ENCODE data around the gene FBXO45. TPM values are rescaled to one million over a fixed set of nuclear protein-coding genes. Genes with fewer than 3 reads are reported as not detected.
A peak's percentile ranks its signal among the peaks of the same experiment; 100 is the strongest.
"Not testable (repeated sequence)": the region's sequence is repeated elsewhere in the genome, so short reads cannot be mapped to it uniquely, and the experiment has no call there.

FBXO45 gene
- total RNA-seq, 1 donor from 2014 or later = 6.4 TPM

- intact Hi-C loops (cut with DNase I) = loop anchor here (1.0 to 5.0 kb wide), 3 partner anchors 42 to 362 kb away; no protein-coding TSS in a partner anchor
These were observed 41.5 kb downstream of the FBXO45 start for GRCh38 chr3:196609805-196610515.

GRCh38 chr3:196611761-196612483, 43.5 kb downstream of the FBXO45 start:
- no peak for DNase-seq (ENCODE audit: low spot score)
- intact Hi-C loops (cut with DNase I) = loop anchor here (2.0 to 5.0 kb wide), 2 partner anchors 21 to 40 kb away; no protein-coding TSS in a partner anchor

More at GRCh38 chr3:196609805-196610515, 41.5 kb downstream of the FBXO45 start:
- DNase-seq (ENCODE audit: low spot score) = no peak

- DNase-seq (ENCODE audit: low spot score); intact Hi-C loops (cut with DNase I): not testable (repeated sequence)
These were observed 46.8 kb downstream of the FBXO45 start for GRCh38 chr3:196615234-196615633.

- no peak for DNase-seq (ENCODE audit: low spot score)
- intact Hi-C loops (cut with DNase I) = no loop called here
These were observed 48.8 kb downstream of the FBXO45 start for GRCh38 chr3:196617256-196617655.

GRCh38 chr3:196619223-196619622, 50.8 kb downstream of the FBXO45 start:
- no peak for DNase-seq (ENCODE audit: low spot score)
- intact Hi-C loops (cut with DNase I) = no loop called here

- DNase-seq (ENCODE audit: low spot score) = not testable (repeated sequence)
These were observed 51.2 kb downstream of the FBXO45 start for GRCh38 chr3:196619627-196620026.

GRCh38 chr3:196620161-196620604, 51.7 kb downstream of the FBXO45 start:
- DNase-seq (ENCODE audit: low spot score) = no peak
- intact Hi-C loops (cut with DNase I) = no loop called here

More at GRCh38 chr3:196619627-196620026, 51.2 kb downstream of the FBXO45 start:
- intact Hi-C loops (cut with DNase I) = not testable (repeated sequence)

GRCh38 chr3:196620684-196621083, 52.2 kb downstream of the FBXO45 start:
- intact Hi-C loops (cut with DNase I) = no loop called here
- no peak for DNase-seq (ENCODE audit: low spot score)

GRCh38 chr3:196621611-196622010, 53.2 kb downstream of the FBXO45 start:
- intact Hi-C loops (cut with DNase I) = no loop called here
- no peak for DNase-seq (ENCODE audit: low spot score)

- no peak for DNase-seq (ENCODE audit: low spot score)
- intact Hi-C loops (cut with DNase I) = no loop called here
These were observed 55.8 kb downstream of the FBXO45 start for GRCh38 chr3:196624067-196624790.

- intact Hi-C loops (cut with DNase I) = no loop called here
- DNase-seq (ENCODE audit: low spot score) = no peak
These were observed 56.4 kb downstream of the FBXO45 start for GRCh38 chr3:196624907-196625306.

GRCh38 chr3:196625331-196625730, 56.9 kb downstream of the FBXO45 start:
- intact Hi-C loops (cut with DNase I) = no loop called here
- DNase-seq (ENCODE audit: low spot score) = no peak

- DNase-seq (ENCODE audit: low spot score) = no peak
- intact Hi-C loops (cut with DNase I) = no loop called here
These were observed 59.4 kb downstream of the FBXO45 start for GRCh38 chr3:196627918-196628231.

GRCh38 chr3:196629228-196629627, 60.8 kb downstream of the FBXO45 start:
- intact Hi-C loops (cut with DNase I) = no loop called here
- DNase-seq (ENCODE audit: low spot score) = no peak

- no peak for DNase-seq (ENCODE audit: low spot score)
- intact Hi-C loops (cut with DNase I) = loop anchor here (2.0 kb wide), 1 partner anchor 19 kb away; no protein-coding TSS in a partner anchor
These were observed 63.2 kb downstream of the FBXO45 start for GRCh38 chr3:196631682-196632045.

GRCh38 chr3:196632046-196632751, 63.7 kb downstream of the FBXO45 start:
- intact Hi-C loops (cut with DNase I) = loop anchor here (2.0 kb wide), 1 partner anchor 19 kb away; no protein-coding TSS in a partner anchor
- DNase-seq (ENCODE audit: low spot score) = peak; percentile 96

- intact Hi-C loops (cut with DNase I) = loop anchor here (2.0 kb wide), 1 partner anchor 21 kb away; no protein-coding TSS in a partner anchor
- no peak for DNase-seq (ENCODE audit: low spot score)
These were observed 65.2 kb downstream of the FBXO45 start for GRCh38 chr3:196633555-196634151.

GRCh38 chr3:196634224-196634623, 65.8 kb downstream of the FBXO45 start:
- intact Hi-C loops (cut with DNase I) = no loop called here

GRCh38 chr3:196634829-196635228, 66.4 kb downstream of the FBXO45 start:
- intact Hi-C loops (cut with DNase I) = no loop called here
- no peak for DNase-seq (ENCODE audit: low spot score)

More at GRCh38 chr3:196634224-196634623, 65.8 kb downstream of the FBXO45 start:
- DNase-seq (ENCODE audit: low spot score) = no peak
